Measurements from ENCODE around the gene E2F3. TPM values are rescaled to one million over a fixed set of nuclear protein-coding genes. Genes with fewer than 3 reads are reported as not detected.

The E2F3 gene
- total RNA-seq, 1 experiment from 2014 or later = 15.4 TPM

DNA sequence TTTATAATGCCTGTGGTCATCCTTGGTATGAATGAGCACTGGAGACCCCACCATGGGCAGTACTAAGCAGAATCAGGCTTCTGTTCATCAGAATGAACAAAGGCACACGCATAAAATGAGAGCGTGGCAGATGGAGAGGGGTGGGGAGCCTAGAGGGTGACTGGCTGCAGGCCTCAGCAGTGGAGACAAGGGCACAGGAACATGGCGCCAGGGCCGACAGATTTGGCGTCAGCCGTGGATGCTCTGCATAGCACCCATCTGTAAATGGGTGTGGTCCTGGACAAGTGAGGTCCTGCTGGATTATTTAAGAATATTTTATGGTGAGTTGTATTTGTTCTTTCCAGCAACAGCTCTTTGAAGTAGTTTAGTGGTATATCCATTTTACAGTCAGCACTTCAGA is 33.1 kb downstream of the E2F3 start:
- CTCF ChIA-PET = no interaction called here
- no TSS peak for BruUV-seq (replicated peaks)

GRCh38 chr6:20436719-20437118 is 35.0 kb downstream of the E2F3 start:
- intact Hi-C loops (cut with micrococcal nuclease; ENCODE audit: unreplicated experiment) = no loop called here
- Mint-ChIP-seq H3K4me1 (ENCODE audit: low read depth, unreplicated experiment) (no peaks in the 10 kb centered on the region), H3K27me3 (ENCODE audit: insufficient read depth, unreplicated experiment) (no peaks in the 10 kb centered on the region), H3K9me3 (ENCODE audit: unreplicated experiment) (no peaks in the 10 kb centered on the region), H3K27ac (ENCODE audit: unreplicated experiment) (no peak overlapping the region), H3K36me3 (ENCODE audit: insufficient read depth, unreplicated experiment) (peaks cover 43% of the 10 kb centered on the region), H3K4me3 (ENCODE audit: unreplicated experiment) (no peak overlapping the region)
- TF ChIP-seq CTCF (IDR thresholded peaks at IDR 0.05; ENCODE audit: insufficient read depth in 1 of 2, low read depth in 1 of 2, low read length in 1 of 2, severe bottlenecking in 1 of 2, unreplicated experiment in 1 of 2) = no peak
- no peak for DNase-seq
- Histone ChIP-seq H3K9me3 (no peaks in the 10 kb centered on the region), H3K27me3 (replicated peaks; ENCODE audit: control insufficient read depth, insufficient read depth, low read length) (no peaks in the 10 kb centered on the region), H3K36me3 (ENCODE audit: control insufficient read depth, insufficient read depth, low read length) (no peaks in the 10 kb centered on the region), H3K4me3 (ENCODE audit: low read depth, low read length) (no peak overlapping the region), H3K4me1 (no peaks in the 10 kb centered on the region)
- BruUV-seq (replicated peaks) = no TSS peak
- ChIA-PET POLR2A (no interaction called here), CTCF (no interaction called here)

More for the DNA sequence above, 33.1 kb downstream of the E2F3 start:
- Mint-ChIP-seq H3K4me1 (ENCODE audit: low read depth, unreplicated experiment) (no peaks in the 10 kb centered on the region), H3K27me3 (ENCODE audit: insufficient read depth, unreplicated experiment) (no peaks in the 10 kb centered on the region), H3K36me3 (ENCODE audit: insufficient read depth, unreplicated experiment) (peaks cover 35% of the 10 kb centered on the region), H3K9me3 (ENCODE audit: unreplicated experiment) (no peaks in the 10 kb centered on the region), H3K27ac (ENCODE audit: unreplicated experiment) (no peak overlapping the region), H3K4me3 (ENCODE audit: unreplicated experiment) (no peak overlapping the region)
- no peak for DNase-seq
- H3K9me3 ChIP-seq = no peaks in the 10 kb centered on the region
- POLR2A ChIA-PET = no interaction called here
- no peak overlapping the region for H3K4me3 ChIP-seq (ENCODE audit: low read depth, low read length)
- H3K36me3 ChIP-seq (ENCODE audit: control insufficient read depth, insufficient read depth, low read length) = no peaks in the 10 kb centered on the region; the same call in 1 of the 2 replicates
- H3K4me1 ChIP-seq = no peaks in the 10 kb centered on the region
- intact Hi-C loops (cut with micrococcal nuclease; ENCODE audit: unreplicated experiment) = no loop called here
- TF ChIP-seq CTCF (IDR thresholded peaks at IDR 0.05; ENCODE audit: insufficient read depth in 1 of 2, low read depth in 1 of 2, low read length in 1 of 2, severe bottlenecking in 1 of 2, unreplicated experiment in 1 of 2) = no peak
- H3K27me3 ChIP-seq (replicated peaks; ENCODE audit: control insufficient read depth, insufficient read depth, low read length) = no peaks in the 10 kb centered on the region

DNA sequence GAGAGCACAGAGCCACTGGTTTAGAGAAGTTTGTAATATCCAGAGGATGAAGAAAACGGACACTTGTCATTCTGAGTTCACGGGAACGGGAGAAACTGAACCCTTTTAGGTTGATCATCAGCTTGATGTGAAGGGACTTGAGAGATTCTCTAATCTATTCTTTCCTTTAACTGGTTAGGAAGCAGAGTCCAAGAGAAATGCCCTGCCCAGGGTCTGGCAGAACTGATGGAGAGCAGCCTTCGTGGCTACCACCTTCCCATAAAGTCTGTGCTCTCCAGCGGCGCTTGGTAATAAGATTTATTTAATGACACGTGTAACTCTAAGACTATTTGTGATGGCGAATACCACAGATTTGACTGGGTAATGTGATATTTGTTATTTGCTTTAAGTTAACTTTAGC is 36.0 kb downstream of the E2F3 start:
- POLR2A ChIA-PET = no interaction called here
- Mint-ChIP-seq H3K4me3 (ENCODE audit: unreplicated experiment) (no peak overlapping the region), H3K9me3 (ENCODE audit: unreplicated experiment) (no peaks in the 10 kb centered on the region), H3K4me1 (ENCODE audit: low read depth, unreplicated experiment) (no peaks in the 10 kb centered on the region), H3K36me3 (ENCODE audit: insufficient read depth, unreplicated experiment) (peaks cover 33% of the 10 kb centered on the region), H3K27ac (ENCODE audit: unreplicated experiment) (no peak overlapping the region), H3K27me3 (ENCODE audit: insufficient read depth, unreplicated experiment) (no peaks in the 10 kb centered on the region)
- CTCF ChIA-PET = no interaction called here
- H3K27me3 ChIP-seq (replicated peaks; ENCODE audit: control insufficient read depth, insufficient read depth, low read length) = no peaks in the 10 kb centered on the region
- no peaks in the 10 kb centered on the region for H3K36me3 ChIP-seq (ENCODE audit: control insufficient read depth, insufficient read depth, low read length)
- intact Hi-C loops (cut with micrococcal nuclease; ENCODE audit: unreplicated experiment) = no loop called here
- DNase-seq = no peak
- no peaks in the 10 kb centered on the region for H3K9me3 ChIP-seq
- no TSS peak for BruUV-seq (replicated peaks)
- no peaks in the 10 kb centered on the region for H3K4me1 ChIP-seq
- no peak overlapping the region for H3K4me3 ChIP-seq (ENCODE audit: low read depth, low read length)
- TF ChIP-seq CTCF (IDR thresholded peaks at IDR 0.05; ENCODE audit: insufficient read depth in 1 of 2, low read depth in 1 of 2, low read length in 1 of 2, severe bottlenecking in 1 of 2, unreplicated experiment in 1 of 2) = no peak

All from Caco-2 (cell line).